ENCODE results near the gene ITGA8.
"Not testable (repeated sequence)": the region's sequence is repeated elsewhere in the genome, so short reads cannot be mapped to it uniquely, and the experiment has no call there.

Gene ITGA8

DNA sequence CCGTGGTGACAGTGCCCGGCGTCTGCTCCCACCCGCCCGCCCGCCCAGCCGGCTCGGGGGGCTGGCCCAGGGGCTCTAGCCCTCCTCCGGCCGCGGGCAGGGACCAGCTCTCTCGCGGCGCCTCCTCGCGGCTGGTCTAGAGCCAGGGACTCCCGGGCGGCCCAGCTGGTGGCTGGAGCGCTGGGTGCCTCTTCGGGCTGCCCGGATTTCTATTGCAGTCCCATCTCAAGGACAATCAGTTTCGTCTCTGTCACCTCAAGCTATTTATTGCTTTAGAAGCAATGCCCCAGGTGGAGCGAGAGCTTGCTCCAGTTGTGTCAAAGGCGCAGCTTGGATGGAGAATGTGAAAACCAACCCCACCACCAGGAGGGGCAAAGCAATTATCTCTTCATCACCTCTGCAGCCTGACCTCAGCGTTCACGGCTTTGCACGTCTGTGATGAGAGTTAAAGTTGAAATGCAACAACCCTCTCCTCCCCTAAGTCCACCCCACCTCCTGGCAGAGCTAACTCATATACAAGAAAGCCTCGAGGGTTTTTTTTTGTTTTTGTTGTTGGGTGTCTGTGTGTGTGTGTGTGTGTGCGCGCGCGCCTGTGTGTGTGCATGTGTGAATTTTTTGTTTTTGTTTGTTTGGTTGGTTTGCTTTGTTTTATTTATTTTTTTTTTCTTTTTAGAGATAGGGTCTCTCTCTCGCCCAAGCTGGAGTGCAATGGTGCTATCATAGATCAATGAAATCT, at the start of gene ITGA8:
ITGA8 (minus strand) TSS at position 24 of the 736 bp plus-strand sequence. CDS start 151 bp downstream, outside the sequence.
- no peak for DNase-seq (ENCODE audit: low spot score in 2 of 2)
- ATAC-seq: peak; percentile 28
- no peak within 1 kb of the TSS for H3K27ac Mint-ChIP-seq
- H3K4me1 Mint-ChIP-seq: peaks cover 5% of the 10 kb centered on the region
- H3K9me3 Mint-ChIP-seq: no peaks in the 10 kb centered on the region
- no peaks in the 10 kb centered on the region for H3K36me3 Mint-ChIP-seq
- no peak within 1 kb of the TSS for H3K4me3 Mint-ChIP-seq

DNA sequence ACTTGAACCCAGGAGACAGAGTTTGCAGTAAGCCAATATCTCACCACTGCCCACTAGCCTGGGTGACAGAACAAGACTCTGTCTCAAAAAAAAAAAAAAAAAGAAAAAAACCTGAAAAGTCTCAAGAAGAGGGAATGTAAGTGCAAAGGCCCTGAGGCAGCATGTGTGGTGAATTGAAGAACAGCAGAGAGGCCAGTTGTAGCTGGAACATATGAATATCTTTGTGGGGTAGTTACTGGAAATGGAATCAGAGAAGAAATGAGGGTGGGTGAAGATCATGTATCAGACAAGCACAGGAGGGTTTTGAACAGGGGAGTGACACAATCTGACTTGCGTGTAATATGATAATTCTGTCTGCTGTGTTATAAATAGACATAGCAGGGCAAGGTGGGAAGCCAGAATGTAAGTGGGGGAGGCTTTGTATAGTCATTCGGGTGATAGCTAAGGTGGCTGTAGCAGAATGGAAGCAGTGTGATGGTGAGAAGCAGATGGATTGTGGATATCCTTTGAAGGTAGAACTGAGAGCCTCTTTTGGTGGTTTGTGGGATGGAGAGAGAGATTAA, 45.3 kb upstream of the ITGA8 start:
- Mint-ChIP-seq H3K4me3 (no peak overlapping the region), H3K36me3 (no peaks in the 10 kb centered on the region), H3K4me1 (no peaks in the 10 kb centered on the region), H3K9me3 (peaks cover 17% of the 10 kb centered on the region), H3K27ac (no peak overlapping the region)
- ATAC-seq (no peak), DNase-seq (ENCODE audit: low spot score in 2 of 2) (no peak)

DNA sequence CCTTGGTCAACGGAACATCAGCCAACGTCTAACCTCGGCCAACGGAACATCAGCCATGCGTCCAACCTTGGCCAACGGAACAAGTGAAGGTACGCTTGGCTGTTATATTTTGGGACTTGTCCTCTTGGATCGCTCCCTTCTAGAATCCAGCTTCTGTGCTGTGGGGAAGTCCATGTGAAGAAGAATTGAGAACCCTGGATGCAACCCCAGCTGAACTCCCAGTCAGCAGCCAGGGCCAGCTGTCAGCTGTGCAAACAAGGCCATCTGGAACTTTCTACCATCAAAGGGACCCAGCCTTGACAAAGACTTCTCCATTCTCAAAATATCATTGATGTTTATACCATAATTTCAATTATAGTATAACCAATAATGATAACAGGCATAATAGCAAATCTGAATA, 43.3 kb upstream of the ITGA8 start:
- Mint-ChIP-seq H3K27ac (no peak overlapping the region), H3K4me1 (no peaks in the 10 kb centered on the region), H3K4me3 (no peak overlapping the region), H3K9me3 (peaks cover 17% of the 10 kb centered on the region), H3K36me3 (no peaks in the 10 kb centered on the region)
- ATAC-seq: no peak
- no peak for DNase-seq (ENCODE audit: low spot score in 2 of 2)

DNA sequence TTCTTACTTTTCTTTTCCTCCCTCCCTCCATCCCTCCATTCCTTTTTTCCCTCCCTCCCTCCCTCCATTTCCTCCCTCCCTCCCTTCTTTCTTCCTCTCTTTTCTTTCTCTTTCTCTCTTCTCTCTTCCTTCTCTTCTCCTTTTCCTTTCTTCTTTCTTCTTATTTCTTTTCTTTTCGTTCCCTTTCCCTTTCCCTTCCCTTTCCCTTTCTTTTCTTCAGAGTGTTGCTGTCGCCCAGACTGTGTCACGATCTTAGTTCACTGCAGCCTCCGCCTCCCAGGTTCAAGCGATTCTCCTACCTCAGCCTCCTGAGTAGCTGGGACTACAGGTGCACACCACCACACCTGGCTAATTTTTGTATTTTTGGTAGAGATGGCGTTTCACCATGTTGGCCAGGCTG, 42.5 kb upstream of the ITGA8 start:
- ATAC-seq; DNase-seq (ENCODE audit: low spot score in 2 of 2); H3K4me3 Mint-ChIP-seq; H3K36me3 Mint-ChIP-seq; H3K4me1 Mint-ChIP-seq; H3K27ac Mint-ChIP-seq: not testable (repeated sequence)
- H3K9me3 Mint-ChIP-seq: peaks cover 17% of the 10 kb centered on the region

DNA sequence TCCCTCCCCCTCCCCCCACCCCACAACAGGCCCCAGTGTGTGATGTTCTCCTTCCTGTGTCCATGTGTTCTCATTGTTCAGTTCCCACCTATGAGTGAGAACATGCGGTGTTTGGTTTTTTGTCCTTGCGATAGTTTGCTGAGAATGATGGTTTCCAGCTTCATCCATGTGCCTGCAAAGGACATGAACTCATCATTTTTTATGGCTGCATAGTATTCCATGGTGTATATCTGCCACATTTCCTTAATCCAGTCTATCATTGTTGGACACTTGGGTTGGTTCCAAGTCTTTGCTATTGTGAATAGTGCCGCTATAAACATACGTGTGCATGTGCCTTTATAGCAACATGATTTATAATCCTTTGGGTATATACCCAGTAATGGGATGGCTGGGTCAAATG, 41.5 kb upstream of the ITGA8 start:
- not testable (repeated sequence) for DNase-seq (ENCODE audit: low spot score in 2 of 2); ATAC-seq; H3K36me3 Mint-ChIP-seq; H3K27ac Mint-ChIP-seq; H3K4me3 Mint-ChIP-seq; H3K4me1 Mint-ChIP-seq
- H3K9me3 Mint-ChIP-seq: peaks cover 15% of the 10 kb centered on the region

DNA sequence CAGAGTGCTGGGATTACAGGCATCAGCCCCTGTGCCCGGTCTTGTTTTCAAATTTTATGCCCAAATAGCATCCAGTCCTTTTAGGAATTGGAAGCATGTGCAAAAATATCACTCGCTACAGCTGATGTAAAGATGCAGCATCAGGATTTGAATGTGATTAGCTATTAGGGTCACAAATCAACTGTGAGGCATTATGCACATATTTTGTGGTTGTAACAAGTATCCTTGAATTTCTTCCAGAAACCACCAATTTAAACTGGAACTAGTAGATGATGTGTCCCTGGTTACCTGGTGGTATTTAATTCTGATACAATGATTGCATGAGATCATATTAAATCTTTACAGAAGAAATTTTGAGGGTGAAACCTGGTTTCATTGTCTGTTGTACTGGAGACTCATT, 41.0 kb upstream of the ITGA8 start:
- DNase-seq (ENCODE audit: low spot score in 2 of 2): no peak
- Mint-ChIP-seq H3K4me3 (no peak overlapping the region), H3K9me3 (peaks cover 14% of the 10 kb centered on the region), H3K4me1 (no peaks in the 10 kb centered on the region), H3K36me3 (no peaks in the 10 kb centered on the region), H3K27ac (no peak overlapping the region)
- no peak for ATAC-seq

DNA sequence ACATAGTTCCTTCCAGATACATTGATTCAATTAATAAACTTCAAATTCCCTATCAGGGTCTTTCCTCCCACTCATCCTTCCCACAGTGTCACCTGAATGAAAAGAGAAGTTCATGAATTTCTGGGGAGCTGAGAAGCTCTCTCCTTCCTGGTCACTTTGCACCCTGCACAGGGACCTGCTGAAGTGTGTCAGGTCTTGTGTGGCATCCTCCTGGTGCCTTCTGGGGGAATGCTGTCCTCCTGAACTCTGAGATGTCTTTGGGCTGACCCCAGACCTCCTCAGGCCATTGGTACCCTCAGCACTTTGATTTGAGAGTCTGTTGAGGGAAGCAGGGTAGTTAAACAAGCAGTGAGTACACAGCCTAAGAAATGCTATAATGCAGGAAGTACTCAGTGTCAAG, 39.5 kb upstream of the ITGA8 start:
- ATAC-seq (peak; percentile 21), DNase-seq (ENCODE audit: low spot score in 2 of 2) (no peak)
- Mint-ChIP-seq H3K4me3 (no peak overlapping the region), H3K9me3 (peaks cover 8% of the 10 kb centered on the region), H3K4me1 (no peaks in the 10 kb centered on the region), H3K27ac (no peak overlapping the region), H3K36me3 (no peaks in the 10 kb centered on the region)

DNA sequence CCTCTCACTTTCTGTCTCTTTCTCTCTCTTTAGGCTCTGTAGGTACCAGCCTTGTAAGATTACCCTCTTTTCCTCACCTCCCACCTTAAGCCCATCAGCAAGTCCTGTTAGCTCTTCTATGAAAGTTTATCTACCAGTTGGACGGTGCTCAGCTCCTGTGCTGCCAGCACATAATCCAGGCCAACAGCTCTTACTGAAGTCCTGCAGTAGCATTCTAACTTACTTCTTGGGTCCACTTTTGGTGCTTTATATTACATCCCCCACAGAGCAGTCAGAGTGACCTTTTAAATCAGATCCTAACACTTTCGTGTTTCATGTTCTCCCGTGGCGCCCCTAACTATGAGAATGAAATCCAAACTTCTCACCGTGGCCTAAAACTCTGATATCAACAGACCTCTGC, 38.9 kb upstream of the ITGA8 start:
- H3K9me3 Mint-ChIP-seq: peaks cover 8% of the 10 kb centered on the region
- no peaks in the 10 kb centered on the region for H3K4me1 Mint-ChIP-seq

DNA sequence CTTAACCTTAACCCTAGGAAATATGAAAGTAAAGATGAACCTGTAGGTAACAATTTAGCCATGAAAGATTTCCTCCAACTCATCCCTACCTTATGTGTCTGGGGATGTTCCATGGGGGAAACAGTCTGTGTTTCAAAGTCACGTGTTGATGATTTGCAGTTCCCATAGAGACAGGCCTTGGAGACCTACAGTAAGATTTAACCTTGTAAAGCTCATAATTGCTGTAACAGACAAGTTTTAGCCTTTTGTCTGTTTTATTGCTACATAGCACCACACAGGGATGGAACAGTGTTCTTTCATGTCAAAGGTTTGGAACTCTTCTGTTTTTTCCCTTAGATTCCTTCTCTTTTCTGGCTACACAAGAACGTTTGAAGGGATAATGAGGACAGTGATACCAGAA, 35.2 kb upstream of the ITGA8 start:
- no peaks in the 10 kb centered on the region for H3K4me1 Mint-ChIP-seq

More for the DNA sequence above, 38.9 kb upstream of the ITGA8 start:
- Mint-ChIP-seq H3K27ac (no peak overlapping the region), H3K36me3 (no peaks in the 10 kb centered on the region), H3K4me3 (no peak overlapping the region)
- ATAC-seq (no peak), DNase-seq (ENCODE audit: low spot score in 2 of 2) (no peak)

DNA sequence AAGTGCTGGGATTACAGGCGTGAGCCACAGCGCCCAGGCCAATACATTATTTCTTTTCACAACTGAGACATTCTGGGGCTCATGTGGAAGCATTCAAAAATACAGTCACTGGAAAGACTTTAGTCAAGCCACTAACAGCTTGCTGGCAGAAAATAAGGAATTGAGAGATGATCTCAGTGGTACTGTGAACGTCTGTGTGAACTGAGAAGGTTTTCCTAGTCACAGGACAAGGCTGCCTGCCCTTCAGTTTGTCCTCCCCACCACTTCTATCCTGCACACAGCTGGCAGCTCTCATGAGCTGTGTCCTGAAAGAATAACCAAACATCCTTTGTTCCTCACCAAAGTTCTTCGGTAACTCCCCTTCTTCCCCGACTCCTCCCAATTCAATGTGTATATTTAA, 31.3 kb upstream of the ITGA8 start:
- no peak overlapping the region for H3K27ac Mint-ChIP-seq
- H3K36me3 Mint-ChIP-seq: no peaks in the 10 kb centered on the region
- H3K9me3 Mint-ChIP-seq: no peaks in the 10 kb centered on the region
- ATAC-seq (no peak), DNase-seq (ENCODE audit: low spot score in 2 of 2) (no peak)
- H3K4me3 Mint-ChIP-seq: no peak overlapping the region
- no peaks in the 10 kb centered on the region for H3K4me1 Mint-ChIP-seq

More for the DNA sequence above, 35.2 kb upstream of the ITGA8 start:
- ATAC-seq (no peak), DNase-seq (ENCODE audit: low spot score in 2 of 2) (no peak)
- H3K4me3 Mint-ChIP-seq: no peak overlapping the region
- no peaks in the 10 kb centered on the region for H3K9me3 Mint-ChIP-seq
- H3K36me3 Mint-ChIP-seq: no peaks in the 10 kb centered on the region
- no peak overlapping the region for H3K27ac Mint-ChIP-seq

DNA sequence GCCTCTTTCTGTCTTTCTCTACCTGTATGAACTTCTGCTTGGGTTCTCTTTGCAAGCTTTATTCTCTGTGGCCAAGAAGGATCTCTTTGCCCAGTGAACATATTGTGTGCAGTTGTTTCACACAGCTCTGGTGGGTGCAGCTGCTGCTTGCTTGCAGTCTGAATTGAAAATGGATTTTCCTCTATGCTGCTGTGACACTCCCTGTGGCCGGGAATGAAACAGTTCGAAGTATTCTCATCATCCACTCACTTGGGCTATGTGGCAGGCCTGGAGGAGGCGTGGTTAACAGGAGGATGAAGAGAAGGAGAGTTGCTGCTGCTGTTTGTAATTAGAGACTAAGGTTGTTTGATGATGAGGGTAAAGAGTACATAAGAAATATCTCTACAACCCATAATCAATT, 28.4 kb upstream of the ITGA8 start:
- ATAC-seq (no peak), DNase-seq (ENCODE audit: low spot score in 2 of 2) (no peak)
- H3K9me3 Mint-ChIP-seq: no peaks in the 10 kb centered on the region
- no peaks in the 10 kb centered on the region for H3K36me3 Mint-ChIP-seq
- no peak overlapping the region for H3K4me3 Mint-ChIP-seq
- no peaks in the 10 kb centered on the region for H3K4me1 Mint-ChIP-seq
- no peak overlapping the region for H3K27ac Mint-ChIP-seq

DNA sequence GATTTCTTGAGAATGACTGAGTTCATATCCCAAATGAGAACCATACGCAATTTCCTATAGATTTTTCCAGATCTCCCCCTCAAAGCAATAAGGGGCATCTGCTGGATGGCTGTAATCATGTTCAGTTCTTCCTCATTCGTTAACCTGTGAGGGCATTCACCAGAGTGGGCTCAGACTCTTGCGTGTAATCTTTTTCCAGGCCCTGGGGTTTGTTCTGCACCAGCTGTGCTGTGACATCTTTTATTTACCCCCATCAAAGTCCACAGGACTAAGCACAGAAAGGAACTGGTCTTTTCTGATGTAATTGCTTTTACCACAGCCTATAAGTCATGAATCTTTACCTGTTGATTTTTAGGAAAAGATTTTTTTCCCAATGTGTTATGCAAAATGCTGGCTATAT, 27.9 kb upstream of the ITGA8 start:
- Mint-ChIP-seq H3K4me3 (no peak overlapping the region), H3K36me3 (no peaks in the 10 kb centered on the region), H3K27ac (no peak overlapping the region), H3K4me1 (no peaks in the 10 kb centered on the region), H3K9me3 (no peaks in the 10 kb centered on the region)
- DNase-seq (ENCODE audit: low spot score in 2 of 2): no peak
- ATAC-seq: no peak

DNA sequence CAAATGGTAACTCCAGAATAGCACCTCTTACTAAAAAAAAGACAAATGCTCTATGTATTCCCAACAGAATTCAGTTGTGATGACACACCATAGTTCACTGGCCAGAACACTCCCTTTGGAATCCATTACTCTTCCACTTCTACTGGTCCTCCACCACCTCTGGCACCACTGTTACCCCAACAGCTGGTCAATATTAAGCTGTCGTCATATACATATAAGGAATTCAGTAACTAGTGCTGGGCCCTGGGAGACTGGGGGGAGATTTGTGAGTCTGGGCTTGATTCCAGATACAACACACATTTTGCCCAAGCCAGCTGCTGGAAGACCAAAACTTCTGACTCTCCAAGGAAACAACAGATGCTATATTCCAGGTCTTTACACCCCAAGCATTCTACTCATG, 26.0 kb upstream of the ITGA8 start:
- Mint-ChIP-seq H3K4me3 (no peak overlapping the region), H3K4me1 (no peaks in the 10 kb centered on the region), H3K9me3 (no peaks in the 10 kb centered on the region), H3K36me3 (no peaks in the 10 kb centered on the region), H3K27ac (no peak overlapping the region)
- DNase-seq (ENCODE audit: low spot score in 2 of 2) (no peak), ATAC-seq (no peak)

DNA sequence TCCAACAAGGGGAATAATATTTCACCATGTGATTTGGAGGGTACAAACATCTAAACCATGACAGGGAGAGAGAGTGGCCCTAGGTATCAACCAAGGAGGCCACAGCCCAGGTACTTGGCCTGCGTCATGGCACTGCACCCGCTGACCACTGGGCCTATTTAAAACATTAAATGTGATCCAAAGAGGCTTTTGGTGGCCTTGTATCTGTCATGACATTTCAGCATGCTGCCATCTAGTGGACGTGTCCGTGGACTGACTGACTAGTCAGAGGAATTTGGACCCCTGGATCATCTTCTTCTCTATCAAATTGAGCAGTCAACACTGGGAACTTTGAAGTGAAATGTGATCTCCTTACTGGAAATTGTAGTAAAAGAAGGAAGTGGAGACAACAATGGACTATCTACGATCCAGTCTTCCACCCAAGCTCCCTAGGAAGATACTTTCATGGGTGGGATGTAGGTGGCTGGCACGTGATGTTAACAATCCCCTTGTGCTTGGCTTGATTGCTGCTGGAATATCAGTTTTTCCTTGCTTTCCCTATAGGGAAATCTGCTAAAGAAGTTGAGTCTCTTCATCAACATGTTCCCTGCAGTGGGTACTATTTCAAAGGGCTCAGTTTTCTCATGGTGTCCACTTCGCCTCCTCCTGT, 24.6 kb upstream of the ITGA8 start:
- Mint-ChIP-seq H3K27ac (no peak overlapping the region), H3K9me3 (no peaks in the 10 kb centered on the region), H3K4me3 (no peak overlapping the region), H3K36me3 (no peaks in the 10 kb centered on the region), H3K4me1 (no peaks in the 10 kb centered on the region)
- DNase-seq (ENCODE audit: low spot score in 2 of 2): peak in 1 of 2 donors; percentile 63
- ATAC-seq: peak; percentile 35

DNA sequence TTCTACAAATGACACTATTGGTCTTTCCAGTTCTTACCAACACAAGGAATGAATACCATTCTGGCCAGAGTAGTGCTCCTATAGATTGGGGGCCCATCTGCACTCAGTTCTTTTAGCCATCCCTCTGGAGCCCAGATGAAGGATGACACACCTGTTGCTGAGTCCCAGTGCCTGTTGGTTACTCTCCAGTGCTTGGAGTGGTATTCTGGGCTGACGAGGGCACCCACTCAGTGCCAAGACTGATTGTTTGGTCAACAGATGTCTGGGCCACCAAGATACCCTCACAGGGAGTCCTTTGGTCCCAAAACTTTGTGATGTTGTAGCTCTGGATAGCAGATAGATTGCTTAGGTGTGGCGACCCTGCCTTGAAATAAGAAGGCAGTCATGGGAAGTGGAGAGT, 23.7 kb upstream of the ITGA8 start:
- Mint-ChIP-seq H3K9me3 (no peaks in the 10 kb centered on the region), H3K27ac (no peak overlapping the region), H3K4me1 (no peaks in the 10 kb centered on the region), H3K36me3 (no peaks in the 10 kb centered on the region), H3K4me3 (no peak overlapping the region)
- no peak for ATAC-seq
- no peak for DNase-seq (ENCODE audit: low spot score in 2 of 2)

DNA sequence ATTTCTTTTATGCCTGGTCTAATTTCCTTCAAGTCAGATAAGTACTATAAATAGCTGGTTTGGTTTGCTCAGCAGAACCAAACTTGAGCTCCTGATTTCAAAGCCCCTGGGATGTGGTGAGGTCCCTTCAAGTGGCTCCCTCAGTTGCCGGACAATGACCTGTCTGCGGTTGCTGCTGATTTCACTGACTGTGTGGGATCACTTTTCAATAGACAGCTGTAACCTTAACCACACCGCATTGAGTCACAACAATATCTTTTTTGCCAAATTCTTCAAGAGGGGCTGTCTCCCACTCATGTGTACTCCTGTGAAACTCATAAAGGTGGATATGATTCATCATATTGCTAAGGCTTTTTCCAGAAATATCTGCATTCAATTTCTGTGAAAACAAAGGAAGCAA, 23.1 kb upstream of the ITGA8 start:
- Mint-ChIP-seq H3K36me3 (no peaks in the 10 kb centered on the region), H3K9me3 (no peaks in the 10 kb centered on the region), H3K4me1 (no peaks in the 10 kb centered on the region), H3K4me3 (no peak overlapping the region), H3K27ac (no peak overlapping the region)
- ATAC-seq (no peak), DNase-seq (ENCODE audit: low spot score in 2 of 2) (no peak)

All from stimulated activated effector memory CD8-positive, alpha-beta T cell treated with anti-CD3 and anti-CD28 coated beads, Interleukin-12 subunit alpha, Interleukin-12 subunit beta, amount 100 ng/mL, for 72 hours (primary cell).